HG03457 (cell line): ENCODE measurements around the gene ZNF433.
A peak's percentile ranks its signal among the peaks of the same experiment; 100 is the strongest.
"Not testable (repeated sequence)": the region's sequence is repeated elsewhere in the genome, so short reads cannot be mapped to it uniquely, and the experiment has no call there.

Source experiments
- ATAC-seq: cut with Tn5 transposase; IDR thresholded peaks from one replicate; pipeline ENCODE4 v1.9.1; 2021; ENCODE audit warnings: moderate number of reproducible peaks; ENCODE audit not compliant: unreplicated experiment

ZNF433 gene

GRCh38 chr19:12035220-12036172, at the start of gene ZNF433:
Gene ZNF433 (minus strand): TSS chr19:12035679. CDS start chr19:12035539, 140 bp downstream.
- peak; percentile 76 for ATAC-seq

- ATAC-seq, result not testable (repeated sequence)
Measured at GRCh38 chr19:12083336-12083735, 47.9 kb upstream of the ZNF433 start.

GRCh38 chr19:12077375-12077774, 41.9 kb upstream of the ZNF433 start:
- ATAC-seq, result no peak

GRCh38 chr19:12076331-12076730, 40.9 kb upstream of the ZNF433 start:
- not testable (repeated sequence) for ATAC-seq

GRCh38 chr19:12075538-12076139, 40.2 kb upstream of the ZNF433 start:
- ATAC-seq, result no peak

- no peak for ATAC-seq
Measured at GRCh38 chr19:12064590-12065538, 29.4 kb upstream of the ZNF433 start, which contains the start of gene ZNF844. Gene ZNF844 (plus strand): TSS chr19:12064731. CDS start chr19:12064874, 143 bp downstream.

- ATAC-seq, result no peak
Measured at GRCh38 chr19:12055784-12056183, 20.3 kb upstream of the ZNF433 start.

GRCh38 chr19:12052497-12053169, 17.2 kb upstream of the ZNF433 start, which contains the start of gene ZNF878:
Gene ZNF878 (minus strand): TSS chr19:12052961. CDS start chr19:12052801, 160 bp downstream.
- no peak for ATAC-seq

- ATAC-seq, result no peak
Measured at GRCh38 chr19:12052091-12052496, 16.6 kb upstream of the ZNF433 start.

- no peak for ATAC-seq
Measured at GRCh38 chr19:12047868-12048267, 12.4 kb upstream of the ZNF433 start.

GRCh38 chr19:12043752-12044422, 8.4 kb upstream of the ZNF433 start:
- ATAC-seq, result no peak

- no peak for ATAC-seq
Measured at GRCh38 chr19:12042893-12043292, 7.4 kb upstream of the ZNF433 start.

- no peak for ATAC-seq
Measured at GRCh38 chr19:12034620-12035019, 859 bp downstream of the ZNF433 start.

GRCh38 chr19:12034198-12034597, 1.3 kb downstream of the ZNF433 start:
- ATAC-seq, result no peak

GRCh38 chr19:12015753-12016116, 19.7 kb downstream of the ZNF433 start:
- ATAC-seq, result no peak

- ATAC-seq, result no peak
Measured at GRCh38 chr19:12015015-12015752, 20.3 kb downstream of the ZNF433 start.

GRCh38 chr19:12000152-12000981, 35.1 kb downstream of the ZNF433 start:
- ATAC-seq, result no peak

GRCh38 chr19:11995174-11995573, 40.3 kb downstream of the ZNF433 start:
- ATAC-seq, result no peak
